GM12878 (cell line): Measurements from ENCODE around the gene SHC2. TPM values are rescaled to one million over a fixed set of nuclear protein-coding genes. Genes with fewer than 3 reads are reported as not detected.

Experiments
- ATF2 ChIP-seq: IDR thresholded peaks from 2 replicates; pipeline ENCODE4 v1.6.1; 2012; ENCODE audit warnings: low read length, inconsistent platforms
- CTCF ChIP-seq, 3 experiments: IDR thresholded peaks in 2 of 3; conservative IDR thresholded peaks in 1 of 3; 2 replicates each; pipeline ENCODE4 v1.5.1; 2011; ENCODE audit warnings: low read depth in 3 of 3, low read length in 3 of 3, mild to moderate bottlenecking in 3 of 3, control low read depth in 2 of 3, moderate library complexity in 2 of 3, inconsistent platforms in 1 of 3, mixed read lengths in 1 of 3; ENCODE audit not compliant: control insufficient read depth in 2 of 3, insufficient read depth in 1 of 3; ENCODE audit errors: extremely low read depth in 1 of 3
- DPF2 ChIP-seq: fragments of 450-650 bp; IDR thresholded peaks from 2 replicates; pipeline ENCODE4 v1.6.1; 2017; ENCODE audit warnings: mild to moderate bottlenecking
- ELK1 ChIP-seq: IDR thresholded peaks from 2 replicates; pipeline ENCODE4 v1.6.1; 2012; ENCODE audit warnings: low read depth, low read length, improper control_type of control experiment
- HCFC1 ChIP-seq: fragments of 150-350 bp; IDR thresholded peaks from 2 replicates; pipeline ENCODE4 v1.6.1; 2014; ENCODE audit warnings: low read length
- HDGF ChIP-seq: fragments of 450-650 bp; IDR thresholded peaks from 2 replicates; pipeline ENCODE4 v1.6.1; 2016; ENCODE audit warnings: antibody characterized with exemption
- NFIC ChIP-seq: IDR thresholded peaks from 2 replicates; pipeline ENCODE4 v1.6.1; 2012; ENCODE audit warnings: low read depth, mild to moderate bottlenecking, inconsistent platforms, low read length, moderate library complexity
- NFYA ChIP-seq: IDR thresholded peaks from 2 replicates; pipeline ENCODE4 v1.6.1; 2011; ENCODE audit warnings: low read depth, mild to moderate bottlenecking, low read length, improper control_type of control experiment, borderline replicate concordance
- NR2F1 ChIP-seq: fragments of 450-650 bp; conservative IDR thresholded peaks from 2 replicates; pipeline ENCODE4 v1.6.1; 2017; ENCODE audit warnings: mild to moderate bottlenecking
- NRF1 ChIP-seq: conservative IDR thresholded peaks from 2 replicates; pipeline ENCODE4 v1.6.1; 2011; ENCODE audit warnings: mild to moderate bottlenecking, low read depth, low read length, improper control_type of control experiment
- POU2F2 ChIP-seq: IDR thresholded peaks from 3 replicates; pipeline ENCODE4 v1.6.1; 2011; ENCODE audit warnings: low read depth, mild to moderate bottlenecking, low read length, borderline replicate concordance
- RBBP5 ChIP-seq: fragments of 200-600 bp; sonication (generic); conservative IDR thresholded peaks from 2 replicates; pipeline ENCODE4 v1.6.1; 2016
- SMC3 ChIP-seq: IDR thresholded peaks from 2 replicates; pipeline ENCODE4 v1.6.1; 2011; ENCODE audit warnings: low read length, improper control_type of control experiment, borderline replicate concordance
- TCF12 ChIP-seq: IDR thresholded peaks from 2 replicates; pipeline ENCODE4 v1.6.1; 2011; ENCODE audit warnings: low read depth, mild to moderate bottlenecking, low read length
- ZBTB11 ChIP-seq: fragments of 450-650 bp; formaldehyde crosslinking; IDR thresholded peaks from 2 replicates; pipeline ENCODE4 v1.5.0; 2022; ENCODE audit warnings: mild to moderate bottlenecking, missing genetic modification characterization
- ZBTB4 ChIP-seq: fragments of 450-650 bp; formaldehyde crosslinking; IDR thresholded peaks from 2 replicates; pipeline ENCODE4 v1.4.0; 2022; ENCODE audit warnings: mild to moderate bottlenecking, moderate library complexity
- ZNF24 ChIP-seq: fragments of 450-650 bp; IDR thresholded peaks from 2 replicates; pipeline ENCODE4 v1.6.1; 2017; ENCODE audit warnings: antibody characterized with exemption, mild to moderate bottlenecking
- ZNF622 ChIP-seq: fragments of 450-650 bp; IDR thresholded peaks from 2 replicates; pipeline ENCODE4 v1.6.1; 2017; ENCODE audit warnings: mild to moderate bottlenecking, inconsistent platforms
- polyA plus RNA-seq, 11 experiments: library from polyadenylated mRNA; depleted of rRNA in 4 of 11; unstranded in 6 of 11; stranded (reverse) in 5 of 11; fragments of >200 nt; fragmentation: Nextera tagmentation in 4 of 11; fragmentation: Illumina TruSeq in 1 of 11; extraction: Ambion mirVana in 4 of 11; extraction: Trizol in 1 of 11; gene quantifications; 1 replicate in 1 of 11; 2 replicates in 10 of 11; pipeline versions ENCODE4 v1.2.1 to v1.2.3, GENCODE V29; 2011 to 2016; ENCODE audit warnings: inconsistent platforms in 2 of 11, missing spikeins in 2 of 11, low read depth in 1 of 11
- total RNA-seq, 4 experiments: library from RNA; depleted of rRNA in 3 of 4; stranded (reverse); fragments of >200 nt in 3 of 4; fragmentation: Illumina TruSeq in 1 of 4; extraction: Trizol in 1 of 4; gene quantifications; 2 replicates each; pipeline versions ENCODE4 v1.2.1 to v1.2.3, GENCODE V29; 2013 to 2021

The SHC2 gene
- total and polyA plus RNA-seq, 10 of the 15 experiments (the other 5 are each of a cell fraction or from before 2014, with no cell fraction given): 0.08 TPM; not detected in 9

GRCh38 chr19:488505-489417 lies 27.9 kb upstream of the SHC2 start (continued):
- TF ChIP-seq NR2F1 (peak; percentile 99), ELK1 (peak; percentile 67), NFIC (no peak), SMC3 (no peak), ZBTB4 (CRISPR knock-in tag) (no peak), DPF2 (peak; percentile 97), ZNF24 (peak; percentile 76), HCFC1 (peak; percentile 98), ZBTB11 (CRISPR knock-in tag) (peak; percentile 62), ZNF622 (no peak), TCF12 (peak; percentile 59; the same call in 1 of the 2 replicates), ATF2 (no peak), CTCF (IDR thresholded peaks at IDR 0.05 in 2 of 3, conservative IDR thresholded peaks at IDR 0.05 in 1 of 3; ENCODE audit: control insufficient read depth in 2 of 3, extremely low read depth in 1 of 3, insufficient read depth in 1 of 3, low read depth in 3 of 3, low read length in 3 of 3) (no peak), NFYA (no peak), RBBP5 (no peak), POU2F2 (peak; percentile 72; the same call in 2 of the 3 replicates), HDGF (no peak), NRF1 (peak; percentile 42; the same call in 1 of the 2 replicates)
